ENCODE data around the gene HOXB4. TPM values are rescaled to one million over a fixed set of nuclear protein-coding genes. Genes with fewer than 3 reads are reported as not detected.

The HOXB4 gene
- total RNA-seq, 1 experiment from 2014 or later: 9.7 TPM

DNA sequence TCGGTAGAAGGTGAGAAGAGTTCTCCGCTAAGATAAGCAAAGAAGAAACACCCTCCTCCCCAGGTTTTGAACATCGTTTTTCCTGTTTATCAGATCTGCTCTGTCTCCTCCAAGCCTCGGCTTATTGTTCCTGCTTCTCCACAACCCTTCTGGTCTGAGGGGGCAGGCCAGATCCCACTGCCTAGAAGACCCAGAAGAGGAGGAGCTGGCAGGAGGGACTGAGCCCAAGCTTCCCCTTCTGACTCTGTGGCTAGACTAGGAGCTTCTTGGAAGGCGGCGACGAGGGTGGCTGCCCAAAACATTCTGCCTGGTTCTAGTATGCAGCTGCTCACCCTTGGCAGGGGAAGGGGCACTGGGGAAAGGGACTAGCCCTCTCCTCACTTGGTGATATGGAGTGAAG is 20.6 kb upstream of the HOXB4 start:
- no TSS peak for BruUV-seq (replicated peaks)
- intact Hi-C loops (cut with micrococcal nuclease; ENCODE audit: unreplicated experiment): no loop called here
- peak overlapping the region; percentile 50 for H3K4me3 ChIP-seq (ENCODE audit: low read depth, low read length, poor library complexity, severe bottlenecking)

GRCh38 chr17:48597778-48598631 is 19.9 kb upstream of the HOXB4 start:
- no peaks in the 10 kb centered on the region for H3K27me3 ChIP-seq (replicated peaks; ENCODE audit: insufficient read depth, low read depth, low read length, poor library complexity)
- H3K4me1 ChIP-seq (ENCODE audit: insufficient read depth, low read length, poor library complexity, severe bottlenecking): peaks cover 44% of the 10 kb centered on the region
- no peaks in the 10 kb centered on the region for H3K9me3 ChIP-seq (ENCODE audit: low read depth, low read length, poor library complexity, severe bottlenecking)
- TF ChIP-seq CTCF (conservative IDR thresholded peaks at IDR 0.05; ENCODE audit: low read depth, low read length) (no peak), EZH2 (IDR thresholded peaks at IDR 0.05; ENCODE audit: borderline replicate concordance, low read depth, low read length, poor library complexity, severe bottlenecking) (no peak)
- H3K4me3 ChIP-seq (ENCODE audit: low read depth, low read length, poor library complexity, severe bottlenecking): peak overlapping the region; percentile 50
- POLR2A ChIA-PET (ENCODE audit: low non-redundant PET): no interaction called here
- DNase-seq (ENCODE audit: low spot score): peak; percentile 33
- peaks cover 9% of the 10 kb centered on the region for H3K36me3 ChIP-seq (ENCODE audit: insufficient read depth, low read length, poor library complexity, severe bottlenecking)
- intact Hi-C loops (cut with micrococcal nuclease; ENCODE audit: unreplicated experiment): no loop called here
- CTCF ChIA-PET: interaction anchor here (0.5 kb wide), 1 partner anchor 467 kb away, joined by 4 read pairs; no protein-coding TSS in a partner anchor
- BruUV-seq (replicated peaks): no TSS peak
- peak overlapping the region; percentile 41 for H3K27ac ChIP-seq (ENCODE audit: low read depth, low read length, poor library complexity, severe bottlenecking)

More for the DNA sequence above, 20.6 kb upstream of the HOXB4 start:
- TF ChIP-seq CTCF (conservative IDR thresholded peaks at IDR 0.05; ENCODE audit: low read depth, low read length) (no peak), EZH2 (IDR thresholded peaks at IDR 0.05; ENCODE audit: borderline replicate concordance, low read depth, low read length, poor library complexity, severe bottlenecking) (no peak)
- Histone ChIP-seq H3K9me3 (ENCODE audit: low read depth, low read length, poor library complexity, severe bottlenecking) (no peaks in the 10 kb centered on the region), H3K4me1 (ENCODE audit: insufficient read depth, low read length, poor library complexity, severe bottlenecking) (peaks cover 39% of the 10 kb centered on the region), H3K27me3 (replicated peaks; ENCODE audit: insufficient read depth, low read depth, low read length, poor library complexity) (no peaks in the 10 kb centered on the region), H3K27ac (ENCODE audit: low read depth, low read length, poor library complexity, severe bottlenecking) (no peak overlapping the region), H3K36me3 (ENCODE audit: insufficient read depth, low read length, poor library complexity, severe bottlenecking) (peaks cover 9% of the 10 kb centered on the region)
- no peak for DNase-seq (ENCODE audit: low spot score)
- CTCF ChIA-PET: interaction anchor here (0.5 kb wide), 1 partner anchor 468 kb away, joined by 4 read pairs; no protein-coding TSS in a partner anchor
- POLR2A ChIA-PET (ENCODE audit: low non-redundant PET): interaction anchor here (0.5 kb wide), 1 partner anchor 14 kb away, joined by 5 read pairs; no protein-coding TSS in a partner anchor

- ChIA-PET CTCF (no interaction called here), POLR2A (ENCODE audit: low non-redundant PET) (no interaction called here)
- H3K9me3 ChIP-seq (ENCODE audit: low read depth, low read length, poor library complexity, severe bottlenecking): no peaks in the 10 kb centered on the region
- H3K4me3 ChIP-seq (ENCODE audit: low read depth, low read length, poor library complexity, severe bottlenecking): peak overlapping the region; percentile 50
- no peaks in the 10 kb centered on the region for H3K27me3 ChIP-seq (replicated peaks; ENCODE audit: insufficient read depth, low read depth, low read length, poor library complexity)
- H3K4me1 ChIP-seq (ENCODE audit: insufficient read depth, low read length, poor library complexity, severe bottlenecking): peaks cover 45% of the 10 kb centered on the region
- intact Hi-C loops (cut with micrococcal nuclease; ENCODE audit: unreplicated experiment): no loop called here
- BruUV-seq (replicated peaks): no TSS peak
- no peak for DNase-seq (ENCODE audit: low spot score)
- peak overlapping the region; percentile 41 for H3K27ac ChIP-seq (ENCODE audit: low read depth, low read length, poor library complexity, severe bottlenecking)
- peaks cover 9% of the 10 kb centered on the region for H3K36me3 ChIP-seq (ENCODE audit: insufficient read depth, low read length, poor library complexity, severe bottlenecking)
- TF ChIP-seq CTCF (conservative IDR thresholded peaks at IDR 0.05; ENCODE audit: low read depth, low read length): no peak
Observed at GRCh38 chr17:48597528-48597777, 19.3 kb upstream of the HOXB4 start.

All from A673 (cell line).